GM10248 (cell line): ENCODE results near the gene KCNQ5.

Source experiments
- CTCF ChIA-PET: fragments of 300-600 bp; sonication (Branson Sonifier 250); formaldehyde crosslinking; extraction: SDS; loops from one replicate; lab custom pipeline; 2021; ENCODE audit warnings: antibody characterized with exemption; lab: Yijun Ruan, JAX
- POLR2A ChIA-PET: fragments of 350-650 bp; sonication (Branson Sonifier 250); formaldehyde crosslinking; extraction: SDS; loops from one replicate; lab custom pipeline; 2020; ENCODE audit warnings: antibody characterized with exemption; lab: Yijun Ruan, JAX
- DNase-seq: peaks from one replicate; pipeline ENCODE4 v3.0.0; 2012; ENCODE audit errors: extremely low spot score
- TF ChIP-seq, protein P1 (sequence below): IDR thresholded peaks from 2 replicates; pipeline ENCODE4 v1.5.1; 2012; ENCODE audit warnings: mild to moderate bottlenecking, low read depth; ENCODE audit errors: extremely low read depth, missing control alignments, control extremely low read depth

The KCNQ5 gene

DNA sequence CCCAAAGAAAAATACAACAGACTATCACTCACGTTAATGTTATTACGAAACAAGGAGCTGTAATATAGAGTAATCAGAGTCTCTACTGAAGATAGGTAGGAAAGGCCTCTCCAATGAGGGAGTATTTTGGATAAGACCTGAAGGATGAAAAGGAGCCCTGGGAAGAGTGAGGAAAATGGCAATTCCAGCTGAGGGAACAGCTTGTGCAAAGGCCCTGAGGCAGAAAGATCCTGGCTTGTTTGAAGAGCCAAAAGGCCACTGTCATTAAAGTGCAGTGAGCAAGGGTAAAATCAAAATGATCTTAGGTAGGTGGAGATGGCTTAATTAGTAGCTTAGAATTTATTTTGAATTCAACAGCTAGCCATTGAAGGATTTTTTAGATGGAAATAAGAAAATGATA is 464.9 kb downstream of the KCNQ5 start:
- ChIA-PET CTCF (interaction anchor here (0.9 to 1.0 kb wide), 2 partner anchors 18 to 24 kb away, joined by 3 to 4 read pairs; no protein-coding TSS in a partner anchor), POLR2A (no interaction called here)
- TF ChIP-seq, protein P1, sequence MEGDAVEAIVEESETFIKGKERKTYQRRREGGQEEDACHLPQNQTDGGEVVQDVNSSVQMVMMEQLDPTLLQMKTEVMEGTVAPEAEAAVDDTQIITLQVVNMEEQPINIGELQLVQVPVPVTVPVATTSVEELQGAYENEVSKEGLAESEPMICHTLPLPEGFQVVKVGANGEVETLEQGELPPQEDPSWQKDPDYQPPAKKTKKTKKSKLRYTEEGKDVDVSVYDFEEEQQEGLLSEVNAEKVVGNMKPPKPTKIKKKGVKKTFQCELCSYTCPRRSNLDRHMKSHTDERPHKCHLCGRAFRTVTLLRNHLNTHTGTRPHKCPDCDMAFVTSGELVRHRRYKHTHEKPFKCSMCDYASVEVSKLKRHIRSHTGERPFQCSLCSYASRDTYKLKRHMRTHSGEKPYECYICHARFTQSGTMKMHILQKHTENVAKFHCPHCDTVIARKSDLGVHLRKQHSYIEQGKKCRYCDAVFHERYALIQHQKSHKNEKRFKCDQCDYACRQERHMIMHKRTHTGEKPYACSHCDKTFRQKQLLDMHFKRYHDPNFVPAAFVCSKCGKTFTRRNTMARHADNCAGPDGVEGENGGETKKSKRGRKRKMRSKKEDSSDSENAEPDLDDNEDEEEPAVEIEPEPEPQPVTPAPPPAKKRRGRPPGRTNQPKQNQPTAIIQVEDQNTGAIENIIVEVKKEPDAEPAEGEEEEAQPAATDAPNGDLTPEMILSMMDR, result no peak
- no peak for DNase-seq

DNA sequence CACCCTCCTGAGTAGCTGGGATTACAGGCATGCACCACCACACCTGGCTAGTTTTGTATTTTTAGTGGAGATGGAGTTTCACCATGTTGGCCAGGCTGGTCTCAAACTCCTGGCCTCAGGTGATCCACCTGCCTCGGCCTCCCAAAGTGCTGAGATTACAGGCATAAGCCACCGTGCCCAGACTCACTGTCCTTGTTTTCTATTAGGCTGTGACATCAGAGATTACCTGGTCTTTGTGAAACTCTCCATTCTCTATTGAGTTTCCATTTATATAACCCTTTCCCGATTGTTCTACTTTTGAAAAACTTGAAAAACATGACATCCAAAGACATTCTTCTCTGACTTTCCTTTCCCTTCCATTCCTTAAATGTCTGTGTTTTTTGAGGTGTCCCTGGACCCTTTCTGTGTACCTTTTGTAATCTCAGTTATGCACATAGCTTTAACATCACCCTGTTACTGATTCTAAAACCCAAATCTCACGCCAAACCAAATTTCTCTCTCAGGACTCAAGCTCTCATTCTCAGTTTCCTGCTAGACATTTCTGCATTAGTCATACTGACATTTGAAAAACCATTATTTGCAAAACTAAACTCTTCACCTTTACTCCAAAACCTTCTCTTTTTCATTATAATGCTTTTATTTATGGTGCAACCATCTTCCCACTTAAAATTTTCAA is 466.4 kb downstream of the KCNQ5 start:
- ChIA-PET CTCF (interaction anchor here (0.8 to 1.8 kb wide), 2 partner anchors 12 to 136 kb away, joined by 3 to 4 read pairs; no protein-coding TSS in a partner anchor), POLR2A (no interaction called here)
- TF ChIP-seq, protein P1, result no peak
- DNase-seq, result peak; percentile 21

DNA sequence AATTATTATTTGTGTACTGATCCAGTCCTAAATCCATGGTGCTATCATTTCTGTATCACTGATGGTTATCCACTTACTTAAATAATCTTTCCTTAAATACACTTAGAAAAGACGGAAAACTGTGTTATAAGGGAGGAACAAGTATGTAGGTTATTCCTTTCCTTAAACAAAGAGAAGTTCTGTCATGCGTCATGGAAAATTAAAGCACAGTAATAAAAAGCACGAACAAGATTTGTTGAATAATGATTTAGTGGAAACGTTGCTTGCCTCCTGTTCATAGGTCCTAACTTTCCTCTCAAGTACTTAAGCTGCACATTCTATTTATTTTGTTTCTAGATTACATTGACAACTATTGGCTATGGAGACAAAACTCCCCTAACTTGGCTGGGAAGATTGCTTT is 483.1 kb downstream of the KCNQ5 start:
- TF ChIP-seq, protein P1, result no peak
- CTCF ChIA-PET, result interaction anchor here (1.6 kb wide), 1 partner anchor 18 kb away, joined by 4 read pairs; no protein-coding TSS in a partner anchor
- no peak for DNase-seq
- POLR2A ChIA-PET, result no interaction called here

DNA sequence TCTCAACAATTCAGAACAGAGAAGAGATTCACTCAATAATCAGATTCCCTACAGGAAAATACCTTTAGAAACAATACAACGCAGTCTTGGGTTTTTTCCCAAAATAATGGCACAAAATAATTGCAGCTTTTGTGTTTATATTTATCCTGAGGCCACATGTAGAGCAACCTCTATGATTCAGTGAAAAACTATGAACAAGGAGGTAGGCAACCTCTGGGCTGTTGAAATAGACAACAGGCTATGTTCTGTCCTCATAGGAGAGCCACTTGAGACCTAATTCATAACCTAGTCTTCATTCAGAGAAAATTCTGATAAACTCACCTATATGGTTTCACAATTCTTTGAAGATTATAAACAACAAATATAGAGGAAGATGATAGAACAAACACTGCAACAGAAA is 485.2 kb downstream of the KCNQ5 start:
- CTCF ChIA-PET, result no interaction called here
- no peak for DNase-seq
- TF ChIP-seq, protein P1, result no peak
- POLR2A ChIA-PET, result no interaction called here

DNA sequence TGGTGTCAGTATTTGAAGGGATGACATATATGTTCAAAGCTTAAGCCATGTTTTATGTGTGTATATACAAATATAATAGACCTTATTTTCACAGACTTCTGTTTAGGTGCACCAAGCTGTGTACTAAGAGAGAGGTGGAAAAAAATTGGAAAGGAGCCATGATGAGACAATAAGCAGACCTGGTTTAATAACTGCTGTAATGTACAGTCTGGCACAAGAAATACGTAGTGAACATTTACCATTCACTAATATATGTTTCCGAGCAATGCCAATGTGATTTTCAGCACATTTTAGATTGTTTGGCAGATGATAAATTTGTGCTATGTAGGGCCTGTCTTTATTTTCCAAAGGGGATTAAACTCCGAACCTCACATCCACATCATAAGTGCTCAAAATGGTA is 487.1 kb downstream of the KCNQ5 start:
- no peak for DNase-seq
- ChIA-PET CTCF (interaction anchor here (0.9 to 1.7 kb wide), 4 partner anchors 9 to 493 kb away, joined by 3 to 5 read pairs (median 3); no protein-coding TSS in a partner anchor), POLR2A (no interaction called here)
- TF ChIP-seq, protein P1, result no peak

DNA sequence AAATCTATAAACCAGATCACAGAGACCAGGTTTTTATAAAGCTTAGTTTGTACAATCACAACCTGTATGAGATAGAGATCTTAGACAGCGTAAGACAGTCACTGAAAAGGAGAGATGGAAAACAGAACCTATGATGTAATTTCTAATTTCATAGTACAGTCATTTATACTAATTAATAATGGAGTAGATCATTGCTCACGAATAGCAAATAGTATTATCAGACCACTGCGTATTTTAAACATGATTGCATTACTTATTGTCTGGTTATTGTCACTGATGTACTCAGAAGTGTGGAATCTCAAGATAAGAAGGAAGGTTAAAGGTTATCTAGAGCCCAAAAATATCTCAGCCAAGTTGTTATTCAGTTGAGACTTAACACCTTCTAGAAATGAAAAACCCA is 487.8 kb downstream of the KCNQ5 start:
- DNase-seq, result no peak
- ChIA-PET CTCF (interaction anchor here (0.9 to 1.7 kb wide), 4 partner anchors 8 to 493 kb away, joined by 3 to 5 read pairs (median 3); no protein-coding TSS in a partner anchor), POLR2A (no interaction called here)
- TF ChIP-seq, protein P1, result no peak
